RWPE2 (cell line): Measurements from ENCODE around the gene ALG11.
"Not testable (repeated sequence)": the region's sequence is repeated elsewhere in the genome, so short reads cannot be mapped to it uniquely, and the experiment has no call there.

Source experiments
- ATAC-seq: fragments of 200-7000 bp; cut with Tn5 transposase; 3 replicates; pipeline ENCODE4 v1.9.1; 2021; ENCODE audit warnings: low read depth
- DNase-seq: peaks from one replicate; pipeline ENCODE4 v3.0.0-alpha.2; 2020; ENCODE audit warnings: low spot score
- H3K27ac ChIP-seq: fragments of 450-650 bp; 2 replicates; pipeline ENCODE4 v1.5.1; 2017; ENCODE audit warnings: mild to moderate bottlenecking; ENCODE audit not compliant: poor library complexity, severe bottlenecking
- H3K27me3 ChIP-seq: fragments of 250-450 bp; sonication (Bioruptor Pico); 2 replicates; pipeline ENCODE4 v1.5.1; 2021; ENCODE audit warnings: mild to moderate bottlenecking, moderate library complexity; ENCODE audit not compliant: insufficient read depth, poor library complexity, severe bottlenecking
- H3K36me3 ChIP-seq: fragments of 250-450 bp; sonication (Bioruptor Pico); 2 replicates; pipeline ENCODE4 v1.5.1; 2020; ENCODE audit warnings: low read depth, mild to moderate bottlenecking, moderate library complexity
- H3K4me1 ChIP-seq: fragments of 250-450 bp; sonication (Bioruptor Pico); 2 replicates; pipeline ENCODE4 v1.5.1; 2021; ENCODE audit warnings: mild to moderate bottlenecking, moderate library complexity; ENCODE audit not compliant: insufficient read depth, poor library complexity, severe bottlenecking
- H3K4me3 ChIP-seq: fragments of 250-450 bp; sonication (Bioruptor Pico); 2 replicates; pipeline ENCODE4 v1.5.1; 2021; ENCODE audit warnings: mild to moderate bottlenecking, moderate library complexity; ENCODE audit not compliant: severe bottlenecking
- H3K9me3 ChIP-seq: fragments of 250-450 bp; sonication (Bioruptor Pico); 2 replicates; pipeline ENCODE4 v1.5.1; 2021; ENCODE audit warnings: mild to moderate bottlenecking, moderate library complexity; ENCODE audit not compliant: severe bottlenecking
- TF ChIP-seq, protein P1 (sequence below): fragments of 450-650 bp; IDR thresholded peaks from one replicate; pipeline ENCODE4 v1.5.1; 2017; ENCODE audit warnings: mild to moderate bottlenecking, moderate library complexity; ENCODE audit not compliant: poor library complexity, severe bottlenecking

The ALG11 gene

DNA sequence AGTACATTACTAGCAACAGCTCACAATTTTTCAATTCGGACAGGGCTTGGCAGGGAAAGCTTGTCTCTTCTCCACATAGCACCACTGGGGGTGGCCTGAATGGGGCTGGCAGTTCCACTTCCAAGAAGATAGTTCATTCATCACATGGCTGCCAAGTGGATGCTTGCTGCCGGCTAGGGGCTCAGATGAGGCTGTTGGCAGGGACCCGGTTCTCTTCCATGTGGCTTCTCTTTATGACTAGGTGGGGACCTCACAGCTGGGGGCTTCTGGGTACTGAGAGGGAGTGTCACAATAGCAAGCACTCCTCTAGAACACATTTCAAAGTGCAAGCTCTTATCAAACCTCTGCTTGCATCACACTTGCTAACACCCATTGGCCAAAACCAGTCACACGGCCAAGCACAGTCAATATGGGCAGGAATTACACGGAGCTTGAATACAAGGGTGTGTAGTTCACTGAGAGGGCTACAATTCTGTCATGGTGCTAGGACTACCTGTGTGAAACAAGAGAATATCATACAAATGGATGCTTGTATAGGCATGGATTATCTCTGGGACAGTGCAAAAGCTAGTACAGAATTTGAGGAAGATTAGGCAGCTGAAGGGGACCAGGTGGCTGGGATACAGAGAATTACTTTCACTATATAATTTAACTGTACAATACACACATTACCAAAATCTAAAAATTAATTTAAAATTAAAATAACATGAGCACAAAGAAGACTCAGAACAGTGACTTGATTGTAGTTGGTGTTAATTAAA is 33.2 kb upstream of the ALG11 start:
- no peak overlapping the region for H3K4me3 ChIP-seq
- ATAC-seq (no peak), DNase-seq (no peak)
- H3K27ac ChIP-seq = no peak overlapping the region
- no peaks in the 10 kb centered on the region for H3K27me3 ChIP-seq
- no peaks in the 10 kb centered on the region for H3K4me1 ChIP-seq
- H3K9me3 ChIP-seq = no peaks in the 10 kb centered on the region
- TF ChIP-seq, protein P1, sequence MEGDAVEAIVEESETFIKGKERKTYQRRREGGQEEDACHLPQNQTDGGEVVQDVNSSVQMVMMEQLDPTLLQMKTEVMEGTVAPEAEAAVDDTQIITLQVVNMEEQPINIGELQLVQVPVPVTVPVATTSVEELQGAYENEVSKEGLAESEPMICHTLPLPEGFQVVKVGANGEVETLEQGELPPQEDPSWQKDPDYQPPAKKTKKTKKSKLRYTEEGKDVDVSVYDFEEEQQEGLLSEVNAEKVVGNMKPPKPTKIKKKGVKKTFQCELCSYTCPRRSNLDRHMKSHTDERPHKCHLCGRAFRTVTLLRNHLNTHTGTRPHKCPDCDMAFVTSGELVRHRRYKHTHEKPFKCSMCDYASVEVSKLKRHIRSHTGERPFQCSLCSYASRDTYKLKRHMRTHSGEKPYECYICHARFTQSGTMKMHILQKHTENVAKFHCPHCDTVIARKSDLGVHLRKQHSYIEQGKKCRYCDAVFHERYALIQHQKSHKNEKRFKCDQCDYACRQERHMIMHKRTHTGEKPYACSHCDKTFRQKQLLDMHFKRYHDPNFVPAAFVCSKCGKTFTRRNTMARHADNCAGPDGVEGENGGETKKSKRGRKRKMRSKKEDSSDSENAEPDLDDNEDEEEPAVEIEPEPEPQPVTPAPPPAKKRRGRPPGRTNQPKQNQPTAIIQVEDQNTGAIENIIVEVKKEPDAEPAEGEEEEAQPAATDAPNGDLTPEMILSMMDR = no peak
- no peaks in the 10 kb centered on the region for H3K36me3 ChIP-seq

DNA sequence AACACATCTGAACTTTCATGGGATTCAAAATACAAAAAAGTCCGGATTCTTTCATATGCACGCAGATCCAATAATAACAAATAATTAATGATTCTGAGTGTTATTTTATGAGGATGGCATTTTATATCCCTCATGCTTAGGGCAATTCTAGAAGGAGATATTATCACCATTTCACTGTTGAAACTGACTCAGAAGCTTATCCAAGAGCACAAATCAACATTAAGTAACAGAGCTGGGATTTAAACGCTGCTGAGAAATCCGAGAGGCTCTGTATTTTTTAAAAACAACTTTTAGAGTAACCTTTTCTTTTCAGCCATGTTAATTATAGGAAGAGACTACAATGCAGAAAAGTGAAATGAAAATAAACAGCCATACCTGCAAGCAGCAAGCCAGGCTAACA is 31.3 kb upstream of the ALG11 start:
- Histone ChIP-seq H3K4me3 (no peak overlapping the region), H3K27me3 (no peaks in the 10 kb centered on the region), H3K4me1 (no peaks in the 10 kb centered on the region), H3K36me3 (no peaks in the 10 kb centered on the region), H3K9me3 (no peaks in the 10 kb centered on the region), H3K27ac (no peak overlapping the region)
- ATAC-seq (no peak), DNase-seq (no peak)
- TF ChIP-seq, protein P1 = no peak

DNA sequence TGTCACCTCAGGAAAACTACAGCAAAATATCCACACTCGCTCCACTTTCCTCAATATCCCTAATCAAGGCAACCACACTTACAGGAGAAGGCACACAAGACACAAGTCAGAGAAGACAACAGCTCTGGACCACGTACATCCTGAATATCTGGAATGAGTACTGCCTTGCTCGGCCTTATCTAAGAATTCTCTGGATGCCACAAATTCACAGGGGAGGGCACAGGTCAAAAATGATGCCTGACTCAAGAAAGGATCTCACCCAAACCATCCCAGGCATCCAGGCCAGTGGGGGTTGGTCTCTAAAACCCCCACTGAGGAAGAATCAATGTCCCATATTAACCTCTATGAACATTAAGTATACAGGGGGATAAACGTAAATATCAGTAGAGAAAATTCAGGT is 30.8 kb upstream of the ALG11 start:
- DNase-seq (no peak), ATAC-seq (no peak)
- Histone ChIP-seq H3K9me3 (no peaks in the 10 kb centered on the region), H3K4me3 (no peak overlapping the region), H3K36me3 (no peaks in the 10 kb centered on the region), H3K27me3 (no peaks in the 10 kb centered on the region), H3K27ac (no peak overlapping the region), H3K4me1 (no peaks in the 10 kb centered on the region)
- TF ChIP-seq, protein P1 = no peak

DNA sequence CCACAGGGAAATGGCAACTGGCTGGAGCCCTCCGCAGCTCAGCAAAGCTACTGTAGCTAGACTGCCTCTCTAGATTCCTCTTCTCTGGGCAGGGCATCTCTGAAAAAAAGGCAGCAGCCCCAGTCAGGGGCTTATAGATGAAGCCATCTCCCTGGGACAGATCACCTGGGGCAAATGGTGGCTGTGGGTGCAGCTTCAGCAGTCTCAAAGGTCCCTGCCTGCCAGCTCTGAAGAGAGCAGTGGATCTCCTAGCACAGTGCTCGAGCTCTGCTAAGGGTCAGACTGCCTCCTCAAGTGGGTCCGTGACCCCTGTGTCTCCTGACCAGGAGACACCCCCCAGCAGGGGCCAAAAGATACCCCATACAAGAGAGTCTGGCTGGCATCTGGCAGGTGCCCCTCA is 28.9 kb upstream of the ALG11 start:
- H3K4me1 ChIP-seq, H3K36me3 ChIP-seq, ATAC-seq, H3K27ac ChIP-seq, DNase-seq, H3K9me3 ChIP-seq, H3K4me3 ChIP-seq, H3K27me3 ChIP-seq: not testable (repeated sequence)

DNA sequence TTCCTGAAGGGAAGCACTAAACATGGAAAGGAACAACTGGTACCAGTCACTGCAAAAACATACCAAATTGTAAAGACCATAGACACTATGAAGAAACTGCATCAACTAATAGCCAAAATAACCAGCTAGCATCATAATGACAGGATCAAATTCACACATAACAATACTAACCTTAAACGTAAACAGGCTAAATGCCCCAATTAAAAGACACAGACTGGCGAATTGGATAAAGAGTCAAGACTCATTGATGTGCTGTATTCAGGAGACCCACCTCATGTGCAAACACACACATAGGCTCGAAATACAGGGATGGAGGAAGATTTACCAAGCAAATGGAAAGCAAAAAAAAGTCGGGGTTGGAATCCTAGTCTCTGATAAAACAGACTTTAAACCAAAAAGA is 27.3 kb upstream of the ALG11 start:
- H3K27ac ChIP-seq, ATAC-seq, DNase-seq: not testable (repeated sequence)

DNA sequence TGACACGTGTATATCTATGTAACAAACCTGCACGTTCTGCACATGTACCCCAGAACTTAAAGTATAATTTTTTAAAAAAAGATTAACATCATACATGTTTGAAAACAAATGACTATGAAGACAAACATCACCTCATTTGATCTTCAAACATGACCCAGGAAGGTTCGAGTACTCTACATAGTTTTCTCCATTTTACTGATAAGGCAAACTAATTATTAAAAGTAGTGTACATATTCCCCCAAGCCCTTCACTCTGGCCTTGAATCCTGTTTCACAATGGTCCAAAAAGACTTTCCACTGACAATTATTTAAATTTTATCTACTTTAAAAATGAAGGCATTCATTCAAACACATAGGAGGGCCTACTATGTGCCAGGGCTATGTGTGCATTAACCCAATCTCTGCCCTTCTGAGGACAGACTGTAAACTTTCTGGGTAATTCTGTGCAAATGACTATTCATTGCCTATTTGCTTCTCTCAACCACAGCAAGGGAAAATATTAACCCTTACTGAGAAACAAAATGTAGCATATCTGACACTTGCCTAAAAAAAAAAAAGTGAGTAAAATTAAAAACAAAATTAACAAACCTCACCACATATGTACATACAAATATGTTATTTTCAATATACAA is 23.1 kb upstream of the ALG11 start:
- TF ChIP-seq, protein P1 = no peak
- no peak overlapping the region for H3K27ac ChIP-seq
- no peaks in the 10 kb centered on the region for H3K27me3 ChIP-seq
- DNase-seq (no peak), ATAC-seq (no peak)
- H3K4me1 ChIP-seq = no peaks in the 10 kb centered on the region
- no peaks in the 10 kb centered on the region for H3K9me3 ChIP-seq
- H3K4me3 ChIP-seq = no peak overlapping the region
- no peaks in the 10 kb centered on the region for H3K36me3 ChIP-seq

More for the DNA sequence above, 27.3 kb upstream of the ALG11 start:
- not testable (repeated sequence) for H3K4me1 ChIP-seq, H3K36me3 ChIP-seq, H3K4me3 ChIP-seq, H3K9me3 ChIP-seq, H3K27me3 ChIP-seq
